Activated B cell treated with CpG ODN at 0.5 μM for 24 hours (primary cell): Measurements from ENCODE around the gene RBM26. TPM values are rescaled to one million over a fixed set of nuclear protein-coding genes. Genes with fewer than 3 reads are reported as not detected.

ENCODE experiments used
- ATAC-seq: fragments of 200-7000 bp; cut with Tn5 transposase; one replicate; pipeline ENCODE4 v1.10.0; 2021; ENCODE audit warnings: low read depth, mild to moderate bottlenecking, moderate library complexity
- CTCF ChIA-PET: fragments of 350-600 bp; sonication (Branson Sonifier 250); formaldehyde crosslinking; loops from one replicate; lab custom pipeline; 2021; ENCODE audit warnings: antibody characterized with exemption; lab: Charles Lee
- POLR2A ChIA-PET: fragments of 350-600 bp; sonication (Branson Sonifier 250); formaldehyde crosslinking; loops from one replicate; lab custom pipeline; 2021; ENCODE audit warnings: antibody characterized with exemption; lab: Charles Lee
- DNase-seq: peaks from one replicate; pipeline ENCODE4 v3.0.0; 2022
- H3K27ac Mint-ChIP-seq: one replicate; pipeline ENCODE4 v1.8.0; 2020; ENCODE audit warnings: mixed read lengths
- H3K27me3 Mint-ChIP-seq: one replicate; pipeline ENCODE4 v1.8.0; 2021; ENCODE audit warnings: mixed read lengths
- H3K36me3 Mint-ChIP-seq: one replicate; pipeline ENCODE4 v1.8.0; 2021; ENCODE audit warnings: low read depth, mixed read lengths
- H3K4me1 Mint-ChIP-seq: one replicate; pipeline ENCODE4 v1.8.0; 2021; ENCODE audit warnings: mixed read lengths
- H3K4me3 Mint-ChIP-seq: one replicate; pipeline ENCODE4 v1.8.0; 2020; ENCODE audit warnings: mild to moderate bottlenecking, mixed read lengths
- H3K9me3 Mint-ChIP-seq: one replicate; pipeline ENCODE4 v1.8.0; 2020; ENCODE audit warnings: mixed read lengths
- intact Hi-C: fragments of 100-400 bp; cut with micrococcal nuclease; formaldehyde crosslinking; loops from one replicate; pipeline ENCODE4 v1.15.1; 2024
- total RNA-seq: library from RNA; stranded (reverse); gene quantifications from 2 replicates; pipeline ENCODE4 v1.2.3, GENCODE V29; 2022
- TF ChIP-seq, protein P1 (sequence below): fragments of 200-600 bp; IDR thresholded peaks from one replicate; pipeline ENCODE4 v1.8.0; 2022; ENCODE audit warnings: antibody characterized with exemption, mild to moderate bottlenecking

RBM26 gene
- total RNA-seq, 1 donor from 2014 or later = 92.9 TPM

DNA sequence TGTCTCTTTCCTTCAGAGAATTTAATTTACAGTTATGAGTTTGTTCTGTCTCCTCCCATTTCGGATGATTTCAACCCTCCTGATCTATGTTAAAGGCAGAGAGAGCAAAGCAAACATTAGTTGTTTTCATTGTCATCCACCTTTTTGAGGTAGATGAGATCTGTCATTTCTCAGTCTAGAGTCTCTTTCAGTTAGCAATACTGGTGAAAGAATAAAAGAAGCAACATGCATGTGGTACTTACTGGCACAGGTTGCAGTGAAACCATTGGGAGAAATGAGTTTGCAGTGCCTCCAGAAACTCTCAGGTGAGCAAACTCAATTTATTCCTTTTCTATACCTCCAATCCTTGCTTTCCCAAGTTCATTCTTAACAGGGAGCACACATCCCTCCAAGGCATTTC lies 99.4 kb downstream of the RBM26 start:
- intact Hi-C loops = no loop called here
- H3K27ac Mint-ChIP-seq = no peak overlapping the region
- H3K4me3 Mint-ChIP-seq = no peak overlapping the region

DNA sequence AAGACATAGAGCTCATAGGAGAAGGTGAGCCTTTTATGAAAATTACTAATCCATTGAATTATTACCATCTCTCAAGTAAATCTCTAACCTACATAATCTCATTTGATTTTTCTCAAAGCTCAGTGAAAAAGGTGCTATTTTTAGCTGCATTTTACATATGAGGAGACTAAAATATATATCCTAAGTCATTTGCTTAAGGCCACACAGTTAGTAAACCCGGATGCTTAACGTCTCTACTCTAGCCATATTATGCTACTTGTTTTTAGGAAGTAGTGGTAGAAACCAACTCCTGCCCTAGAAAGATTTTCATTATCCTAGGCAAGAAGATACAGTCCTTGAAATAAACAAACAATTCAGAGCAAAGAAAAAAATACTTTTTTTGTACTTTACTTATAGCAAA lies 108.9 kb downstream of the RBM26 start:
- Mint-ChIP-seq H3K4me1 (peaks cover 10% of the 10 kb centered on the region), H3K36me3 (no peaks in the 10 kb centered on the region), H3K4me3 (no peak overlapping the region), H3K9me3 (no peaks in the 10 kb centered on the region), H3K27ac (no peak overlapping the region), H3K27me3 (peaks cover 6% of the 10 kb centered on the region)
- TF ChIP-seq, protein P1, sequence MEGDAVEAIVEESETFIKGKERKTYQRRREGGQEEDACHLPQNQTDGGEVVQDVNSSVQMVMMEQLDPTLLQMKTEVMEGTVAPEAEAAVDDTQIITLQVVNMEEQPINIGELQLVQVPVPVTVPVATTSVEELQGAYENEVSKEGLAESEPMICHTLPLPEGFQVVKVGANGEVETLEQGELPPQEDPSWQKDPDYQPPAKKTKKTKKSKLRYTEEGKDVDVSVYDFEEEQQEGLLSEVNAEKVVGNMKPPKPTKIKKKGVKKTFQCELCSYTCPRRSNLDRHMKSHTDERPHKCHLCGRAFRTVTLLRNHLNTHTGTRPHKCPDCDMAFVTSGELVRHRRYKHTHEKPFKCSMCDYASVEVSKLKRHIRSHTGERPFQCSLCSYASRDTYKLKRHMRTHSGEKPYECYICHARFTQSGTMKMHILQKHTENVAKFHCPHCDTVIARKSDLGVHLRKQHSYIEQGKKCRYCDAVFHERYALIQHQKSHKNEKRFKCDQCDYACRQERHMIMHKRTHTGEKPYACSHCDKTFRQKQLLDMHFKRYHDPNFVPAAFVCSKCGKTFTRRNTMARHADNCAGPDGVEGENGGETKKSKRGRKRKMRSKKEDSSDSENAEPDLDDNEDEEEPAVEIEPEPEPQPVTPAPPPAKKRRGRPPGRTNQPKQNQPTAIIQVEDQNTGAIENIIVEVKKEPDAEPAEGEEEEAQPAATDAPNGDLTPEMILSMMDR = no peak
- POLR2A ChIA-PET = no interaction called here
- DNase-seq (no peak), ATAC-seq (no peak)
- intact Hi-C loops = no loop called here
- CTCF ChIA-PET = no interaction called here

More for the DNA sequence above, 99.4 kb downstream of the RBM26 start:
- ChIA-PET POLR2A (no interaction called here), CTCF (no interaction called here)
- H3K27me3 Mint-ChIP-seq = peaks cover 9% of the 10 kb centered on the region
- no peaks in the 10 kb centered on the region for H3K9me3 Mint-ChIP-seq
- DNase-seq (no peak), ATAC-seq (no peak)
- H3K4me1 Mint-ChIP-seq = peaks cover 6% of the 10 kb centered on the region
- TF ChIP-seq, protein P1 = no peak
- H3K36me3 Mint-ChIP-seq = no peaks in the 10 kb centered on the region

DNA sequence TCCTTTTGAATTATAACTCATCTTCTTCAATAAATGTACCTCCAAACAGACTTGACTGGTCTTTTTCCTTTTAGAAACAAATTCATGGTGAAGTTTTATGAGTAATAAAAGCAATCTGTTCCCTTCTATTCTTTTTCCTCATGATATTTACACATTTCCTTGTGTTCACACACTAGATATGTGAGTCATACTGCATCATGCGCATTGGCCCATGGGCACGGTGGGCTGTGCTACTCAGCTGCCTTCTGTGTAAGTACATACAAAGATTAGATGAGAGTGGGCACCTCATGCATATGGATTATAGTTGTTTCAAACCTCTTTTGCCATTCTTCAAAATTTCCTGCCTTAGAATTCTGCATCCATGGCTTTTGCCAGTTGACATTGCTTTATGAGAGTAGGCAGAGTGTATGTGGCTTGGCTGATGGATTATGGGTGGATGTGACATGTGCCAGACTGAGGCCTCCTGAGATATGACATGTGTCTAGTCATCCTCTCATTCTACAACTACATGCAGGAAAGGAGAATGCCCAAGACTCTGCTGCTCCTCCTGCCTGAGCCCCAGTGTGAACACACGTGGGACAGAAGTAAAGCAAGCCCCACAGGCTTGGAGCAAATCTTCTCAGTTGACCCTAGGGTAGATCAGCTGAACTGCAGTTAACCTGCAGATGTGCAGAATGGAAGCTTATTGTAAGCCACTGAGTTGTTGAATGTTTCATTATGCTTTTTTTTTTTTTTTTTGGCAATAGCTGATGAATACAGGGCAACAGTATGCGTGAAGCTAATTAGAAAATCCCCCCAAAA lies 109.9 kb downstream of the RBM26 start:
- H3K36me3 Mint-ChIP-seq = no peaks in the 10 kb centered on the region
- intact Hi-C loops = no loop called here

DNA sequence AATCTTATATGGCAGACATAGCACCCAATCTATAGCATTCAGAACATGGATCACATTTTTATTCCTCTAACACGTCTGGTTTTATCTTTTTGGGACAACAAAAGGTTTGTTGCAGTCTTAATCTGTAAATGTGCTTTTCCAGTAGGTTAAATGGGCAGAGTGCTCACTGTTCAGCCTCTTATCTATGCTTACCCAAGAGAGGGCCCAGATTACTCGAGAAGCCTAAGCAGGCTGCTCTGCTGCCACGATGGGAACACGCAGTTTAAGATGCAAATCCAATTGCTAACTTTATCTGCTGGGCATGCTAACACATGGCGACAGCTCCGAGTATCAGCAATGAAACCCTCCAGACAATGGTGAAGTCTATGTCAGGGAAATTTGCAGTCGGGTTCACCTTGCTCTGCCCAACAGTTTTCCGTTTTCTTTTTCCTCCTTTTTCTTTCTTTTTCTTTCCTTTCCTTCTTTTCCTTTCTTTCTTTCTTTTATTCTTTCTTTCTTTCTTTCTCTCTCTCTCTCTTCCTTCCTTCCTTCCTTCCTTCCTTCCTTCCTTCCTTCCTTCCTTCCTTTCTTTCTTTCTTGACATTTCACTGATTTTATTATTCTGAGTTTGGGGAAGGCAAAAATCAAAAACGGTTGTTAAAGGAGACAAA lies 115.3 kb downstream of the RBM26 start:
- DNase-seq = no peak
- no peaks in the 10 kb centered on the region for H3K36me3 Mint-ChIP-seq
- H3K27me3 Mint-ChIP-seq = no peaks in the 10 kb centered on the region
- no peak overlapping the region for H3K4me3 Mint-ChIP-seq
- POLR2A ChIA-PET = no interaction called here
- no peak overlapping the region for H3K27ac Mint-ChIP-seq
- no peaks in the 10 kb centered on the region for H3K4me1 Mint-ChIP-seq
- intact Hi-C loops = no loop called here
- ATAC-seq = no peak
- TF ChIP-seq, protein P1 = no peak
- CTCF ChIA-PET = no interaction called here
- H3K9me3 Mint-ChIP-seq = no peaks in the 10 kb centered on the region

More for the DNA sequence above, 109.9 kb downstream of the RBM26 start:
- CTCF ChIA-PET = no interaction called here
- peaks cover 10% of the 10 kb centered on the region for H3K4me1 Mint-ChIP-seq
- no peaks in the 10 kb centered on the region for H3K9me3 Mint-ChIP-seq
- POLR2A ChIA-PET = no interaction called here
- DNase-seq = no peak
- H3K27me3 Mint-ChIP-seq = peaks cover 2% of the 10 kb centered on the region
- H3K4me3 Mint-ChIP-seq = no peak overlapping the region
- TF ChIP-seq, protein P1 = no peak
- no peak for ATAC-seq
- H3K27ac Mint-ChIP-seq = no peak overlapping the region

DNA sequence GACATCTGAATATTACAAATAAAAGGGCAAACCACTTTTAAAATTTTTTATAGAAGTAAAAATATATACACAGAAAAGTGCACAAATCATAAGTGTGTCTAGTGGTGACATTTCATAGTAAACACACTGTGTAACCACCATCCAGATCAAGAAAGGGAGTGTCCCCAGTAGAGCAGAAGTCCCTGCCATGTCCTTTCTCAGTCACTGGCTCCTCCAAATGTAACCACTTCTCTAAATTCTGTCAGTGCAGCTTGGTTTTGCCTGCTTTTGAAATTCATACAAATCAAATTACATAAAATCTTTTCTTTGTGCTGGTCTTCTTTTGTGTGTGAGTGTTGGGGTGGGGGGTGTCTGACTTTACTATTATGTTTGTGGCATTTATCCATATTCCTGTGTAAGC lies 116.5 kb downstream of the RBM26 start:
- ChIA-PET CTCF (no interaction called here), POLR2A (no interaction called here)
- Mint-ChIP-seq H3K4me3 (no peak overlapping the region), H3K36me3 (no peaks in the 10 kb centered on the region), H3K27ac (no peak overlapping the region), H3K27me3 (no peaks in the 10 kb centered on the region), H3K4me1 (no peaks in the 10 kb centered on the region), H3K9me3 (no peaks in the 10 kb centered on the region)
- intact Hi-C loops = no loop called here
- DNase-seq (no peak), ATAC-seq (no peak)
- TF ChIP-seq, protein P1 = no peak
